ENCODE measurements around the gene OR56A3.
"Not testable (repeated sequence)": the region's sequence is repeated elsewhere in the genome, so short reads cannot be mapped to it uniquely, and the experiment has no call there.

OR56A3 gene, protein sequence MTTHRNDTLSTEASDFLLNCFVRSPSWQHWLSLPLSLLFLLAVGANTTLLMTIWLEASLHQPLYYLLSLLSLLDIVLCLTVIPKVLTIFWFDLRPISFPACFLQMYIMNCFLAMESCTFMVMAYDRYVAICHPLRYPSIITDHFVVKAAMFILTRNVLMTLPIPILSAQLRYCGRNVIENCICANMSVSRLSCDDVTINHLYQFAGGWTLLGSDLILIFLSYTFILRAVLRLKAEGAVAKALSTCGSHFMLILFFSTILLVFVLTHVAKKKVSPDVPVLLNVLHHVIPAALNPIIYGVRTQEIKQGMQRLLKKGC

DNA sequence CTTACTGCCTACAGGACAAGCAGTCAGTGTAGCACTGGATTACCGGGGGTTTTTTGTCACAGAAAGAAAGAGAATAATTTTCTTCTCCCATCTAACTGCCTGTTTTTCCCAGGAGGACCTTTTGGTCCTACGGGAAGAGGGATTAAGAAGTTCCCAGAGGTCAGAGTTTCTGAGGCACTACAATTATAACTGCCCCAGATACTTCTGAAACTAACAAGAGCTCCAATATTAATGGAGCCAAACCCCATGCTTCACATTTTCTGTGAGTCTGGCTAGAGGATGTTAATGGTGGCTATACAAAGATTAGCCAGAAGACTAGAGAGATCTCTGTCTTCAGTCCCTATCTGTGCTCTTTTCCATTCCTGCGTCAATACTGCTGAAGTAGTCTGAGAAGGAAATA, at the start of gene OR56A3:
TSS of gene OR56A3 (plus strand) at position 301 of the 400 bp plus-strand sequence. CDS start 5,096 bp downstream, outside the sequence.
- no peak for DNase-seq (ENCODE audit: low read depth in 2 of 2)

DNA sequence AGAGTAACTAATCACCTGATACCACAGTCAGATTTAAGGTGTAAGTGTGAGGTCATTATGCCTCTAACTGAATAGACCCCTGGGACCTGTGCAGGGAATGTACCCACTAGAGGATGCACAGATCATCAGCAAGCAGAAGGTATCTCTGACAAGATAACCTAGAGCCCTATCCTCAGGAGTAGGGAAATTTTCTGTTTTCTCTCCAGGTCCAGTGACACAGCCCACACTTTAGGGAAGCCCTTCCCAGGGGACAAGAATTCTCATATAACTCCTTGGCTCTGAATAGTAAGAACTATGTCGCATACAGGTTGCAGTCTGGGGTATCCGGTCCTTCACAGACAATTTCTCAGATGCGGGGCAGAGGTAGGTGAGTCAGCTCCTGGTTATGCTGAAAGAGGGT, 49.1 kb upstream of the OR56A3 start, which contains the start of gene OR52E5:
TSS of gene OR52E5 (plus strand) at position 301 of the 400 bp plus-strand sequence. CDS start 7,569 bp downstream, outside the sequence.
- DNase-seq (ENCODE audit: low read depth in 2 of 2): no peak

DNA sequence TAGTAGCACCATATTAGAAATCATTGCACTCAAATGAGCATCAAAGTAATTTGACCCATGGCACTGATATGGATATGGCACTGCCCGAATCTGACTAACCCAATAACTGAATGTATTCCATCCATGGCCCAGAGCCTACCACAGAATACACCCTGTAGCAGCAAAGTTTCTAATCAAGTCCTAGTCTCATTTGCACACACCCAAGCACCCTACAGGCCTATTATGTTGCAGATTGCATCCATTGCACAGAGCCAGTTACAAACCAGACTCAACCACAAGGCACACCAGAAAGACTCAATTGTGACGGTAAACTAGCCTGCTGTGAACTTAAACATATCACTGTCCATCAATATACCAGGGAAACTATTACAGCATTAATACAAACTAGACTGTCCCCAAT, 42.5 kb upstream of the OR56A3 start:
- no peak for DNase-seq (ENCODE audit: low read depth in 2 of 2)

DNA sequence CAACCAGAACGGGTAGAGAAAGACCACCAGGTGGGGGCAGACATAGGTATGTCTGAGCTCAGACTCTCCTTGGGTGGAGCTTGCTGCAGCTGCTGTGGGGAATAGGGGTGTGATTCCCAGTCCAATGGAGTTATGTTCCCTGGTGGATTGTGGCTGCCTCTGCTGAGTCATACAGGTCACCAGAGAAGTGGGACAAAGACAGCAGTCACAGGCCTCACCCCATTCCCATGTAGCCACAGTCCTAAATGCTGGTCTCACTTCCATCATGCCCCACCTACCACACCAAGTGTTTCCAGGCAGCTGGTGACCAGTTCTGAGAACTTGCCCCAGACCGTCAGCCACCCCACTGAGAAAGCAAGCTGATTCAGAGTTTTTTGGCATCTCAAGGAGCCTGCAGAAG, 31.5 kb upstream of the OR56A3 start:
- no peak for DNase-seq (ENCODE audit: low read depth in 2 of 2)

DNA sequence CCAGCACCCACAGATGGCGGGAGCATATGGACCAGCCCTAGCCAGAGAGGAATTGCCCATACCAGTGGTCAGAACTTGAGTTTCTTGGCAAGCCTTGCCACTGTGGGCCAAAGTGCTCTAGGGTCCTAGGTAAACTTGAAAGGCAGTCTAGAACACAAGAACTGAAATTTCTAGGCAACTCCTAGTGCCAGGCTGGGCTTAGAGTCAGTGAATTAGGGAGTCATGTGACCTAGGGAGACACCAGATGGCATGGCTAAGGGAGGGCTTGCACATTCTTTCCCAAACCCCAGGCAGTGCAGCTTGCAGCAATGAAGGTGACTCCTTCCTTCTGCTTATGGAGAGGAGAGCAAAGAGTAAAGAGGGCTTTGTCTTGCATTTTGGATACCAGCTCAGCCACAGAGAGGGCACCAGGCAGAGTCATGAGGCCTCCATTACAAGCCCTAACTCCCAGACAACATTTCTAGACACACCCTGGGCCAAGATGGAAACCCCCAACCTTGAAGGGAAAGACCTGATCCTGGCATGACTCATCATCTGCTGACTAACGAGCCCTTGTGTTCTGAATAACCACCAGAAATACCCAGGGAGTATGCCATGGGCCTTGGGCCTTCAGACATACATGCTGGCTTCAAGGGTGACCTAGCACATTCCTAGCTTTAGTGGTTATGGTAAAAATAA, 19.2 kb upstream of the OR56A3 start:
- DNase-seq (ENCODE audit: low read depth in 2 of 2): no peak

DNA sequence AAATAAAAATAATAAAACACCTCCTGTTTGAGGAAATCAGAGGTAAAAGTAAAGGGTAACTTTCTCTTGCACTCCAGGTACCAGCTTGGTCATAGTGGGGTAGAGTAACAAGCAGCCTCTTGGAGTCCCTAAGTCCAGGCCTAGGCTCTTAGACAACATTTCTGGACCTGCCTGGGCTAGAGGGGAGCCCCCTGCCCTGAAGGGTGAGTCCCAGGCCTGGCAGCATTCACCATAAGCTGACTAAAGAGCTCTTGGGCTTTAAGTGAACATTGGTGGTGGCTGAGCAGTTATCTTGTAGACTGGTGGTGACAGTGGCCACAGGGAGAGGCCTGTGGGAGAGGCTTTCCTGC, 18.6 kb upstream of the OR56A3 start:
- no peak for DNase-seq (ENCODE audit: low read depth in 2 of 2)

DNA sequence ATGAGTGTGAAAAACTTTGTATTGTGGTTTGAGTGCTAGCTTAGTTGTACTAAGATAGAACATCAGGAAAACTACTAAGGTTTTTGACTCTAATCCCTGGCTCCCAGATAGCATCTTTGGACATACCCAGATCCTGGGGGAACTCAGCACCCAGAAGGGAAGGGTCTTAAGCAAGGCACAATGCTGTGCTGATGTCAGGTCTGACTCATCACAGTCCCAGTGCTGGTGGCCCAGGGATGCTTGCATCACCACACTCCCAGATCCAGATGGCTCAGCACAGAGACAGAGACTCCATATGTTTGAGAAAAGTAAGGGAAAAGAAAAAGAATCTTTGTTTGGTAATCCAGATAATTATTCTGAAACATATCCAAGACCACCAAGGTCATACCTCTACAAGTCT, 18.3 kb upstream of the OR56A3 start:
- DNase-seq (ENCODE audit: low read depth in 2 of 2): no peak

DNA sequence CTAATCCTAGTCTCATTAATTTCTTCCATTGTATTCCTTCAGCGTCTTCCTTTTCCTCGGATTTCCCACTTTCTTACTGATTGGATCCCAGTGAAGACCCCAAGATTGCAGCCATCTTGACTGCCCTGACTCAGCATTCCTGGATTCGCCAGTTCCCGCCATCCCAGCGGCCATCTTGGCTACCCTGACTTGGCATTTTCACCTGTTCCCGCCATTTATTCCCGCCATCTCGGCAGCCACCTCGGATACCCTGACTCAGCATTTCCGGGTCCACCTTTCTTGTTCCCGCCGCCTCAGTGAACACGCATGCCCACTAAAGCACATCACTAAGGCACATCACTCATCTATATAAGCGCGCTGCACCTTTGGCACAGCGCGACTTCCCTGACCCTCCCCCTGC, 13.8 kb upstream of the OR56A3 start:
- no peak for DNase-seq (ENCODE audit: low read depth in 2 of 2)

DNA sequence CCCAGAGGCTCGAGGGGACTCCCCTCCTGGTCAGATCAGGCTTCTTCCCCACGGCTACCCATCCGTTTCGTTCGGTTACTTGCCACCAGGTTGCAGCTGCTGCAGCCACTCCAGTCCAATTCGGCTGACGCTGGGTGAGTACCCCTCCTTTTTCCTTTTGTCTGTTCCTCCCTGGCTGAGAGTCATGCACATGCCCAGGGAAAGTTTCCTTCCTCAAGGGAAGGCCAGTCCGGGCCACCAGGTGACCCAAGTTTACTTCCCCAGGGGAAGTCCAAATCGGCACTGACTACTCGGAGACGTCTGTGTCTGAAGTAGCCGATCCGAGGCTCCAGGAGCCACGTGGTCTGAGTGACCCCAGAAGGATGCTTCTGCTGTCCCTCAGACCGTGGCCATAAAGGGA, 13.2 kb upstream of the OR56A3 start:
- no peak for DNase-seq (ENCODE audit: low read depth in 2 of 2)

DNA sequence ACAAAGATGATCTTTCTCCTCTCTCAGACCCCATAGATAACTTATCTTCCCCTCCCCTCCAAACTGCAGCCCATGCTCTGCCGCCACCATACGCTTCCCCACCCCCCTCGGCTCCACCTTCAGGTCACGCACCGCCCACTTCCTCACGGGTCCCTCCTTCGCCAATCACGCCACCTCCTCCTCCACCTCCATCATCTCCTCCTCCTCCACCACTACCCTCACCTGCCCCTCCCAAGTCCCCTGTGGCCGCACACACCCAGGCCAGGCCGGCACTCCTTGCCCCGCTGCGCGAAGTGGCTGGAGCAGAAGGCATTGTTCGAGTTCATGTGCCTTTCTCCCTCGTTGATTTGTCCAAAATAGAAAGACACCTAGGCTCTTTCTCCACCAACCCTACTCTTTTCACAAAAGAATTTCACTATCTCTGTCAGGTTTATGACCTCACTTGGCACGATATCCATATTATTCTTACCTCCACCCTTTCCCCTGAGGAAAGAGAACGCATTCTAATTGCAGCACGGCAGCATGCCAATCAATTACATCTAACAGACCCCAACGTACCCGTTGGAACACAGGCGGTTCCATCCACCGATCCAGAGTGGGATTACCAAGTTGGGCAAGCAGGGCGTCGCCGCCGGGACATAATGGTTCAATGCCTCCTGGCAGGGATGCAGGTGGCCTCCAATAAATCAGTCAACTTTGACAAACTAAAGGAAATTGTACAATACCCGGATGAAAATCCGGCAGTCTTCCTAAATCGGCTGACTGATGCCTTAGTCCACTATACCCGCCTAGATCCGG, 12.3 kb upstream of the OR56A3 start:
- DNase-seq (ENCODE audit: low read depth in 2 of 2): no peak

DNA sequence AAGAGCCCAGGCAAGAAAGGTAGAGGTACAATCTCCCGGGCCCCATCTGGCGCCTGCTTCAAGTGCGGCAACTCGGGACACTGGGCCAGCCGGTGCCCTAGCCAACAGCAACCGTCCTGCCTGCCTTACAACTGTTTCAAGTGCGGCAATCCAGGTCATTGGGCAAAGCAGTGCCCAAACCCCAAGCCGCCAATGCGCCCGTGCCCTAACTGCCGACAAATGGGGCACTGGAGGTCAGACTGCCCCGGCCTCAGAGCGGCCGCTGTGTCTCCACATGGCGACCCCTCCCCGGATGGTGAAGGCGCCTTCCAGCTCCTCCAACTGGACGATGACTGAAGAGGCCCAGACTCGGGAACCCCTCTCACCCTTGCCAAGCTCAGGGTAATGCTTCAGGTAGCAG, 11.4 kb upstream of the OR56A3 start:
- DNase-seq (ENCODE audit: low read depth in 2 of 2): no peak

DNA sequence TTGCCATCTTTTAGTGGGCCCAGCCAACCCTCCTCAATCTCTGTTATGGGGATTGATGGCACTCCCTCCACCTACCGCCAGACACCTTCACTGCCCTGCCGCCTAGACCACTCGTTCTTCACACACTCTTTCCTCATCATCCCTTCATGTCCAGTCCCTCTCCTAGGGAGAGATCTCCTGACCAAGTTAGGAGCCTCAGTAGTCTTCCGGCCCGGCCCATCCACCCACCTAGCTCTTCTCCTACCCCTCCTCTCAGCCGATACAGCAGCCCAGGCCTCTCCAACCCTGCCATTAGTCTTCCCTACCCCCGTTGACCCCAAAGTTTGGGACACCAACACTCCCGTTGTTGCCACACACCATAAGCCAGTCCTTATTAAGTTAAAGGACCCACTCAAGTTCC, 11.0 kb upstream of the OR56A3 start:
- DNase-seq (ENCODE audit: low read depth in 2 of 2): no peak

DNA sequence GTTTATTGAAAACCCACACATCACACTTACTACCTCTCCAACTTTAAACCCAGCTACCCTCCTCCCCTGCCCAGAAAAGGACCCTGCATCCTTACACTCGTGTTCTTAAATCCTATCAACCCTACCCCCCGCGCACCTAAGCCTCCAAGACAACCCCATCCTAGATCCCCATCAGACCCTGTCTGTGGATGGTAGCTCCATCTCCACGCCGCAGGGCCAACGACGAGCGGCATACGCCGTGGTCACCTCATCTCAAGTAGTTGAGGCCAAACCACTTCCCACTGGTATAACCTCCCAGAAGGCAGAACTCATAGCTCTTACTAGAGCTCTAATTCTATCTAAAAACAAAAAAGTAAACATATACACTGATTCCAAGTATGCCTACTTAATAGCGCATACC, 9.4 kb upstream of the OR56A3 start:
- DNase-seq (ENCODE audit: low read depth in 2 of 2): no peak

DNA sequence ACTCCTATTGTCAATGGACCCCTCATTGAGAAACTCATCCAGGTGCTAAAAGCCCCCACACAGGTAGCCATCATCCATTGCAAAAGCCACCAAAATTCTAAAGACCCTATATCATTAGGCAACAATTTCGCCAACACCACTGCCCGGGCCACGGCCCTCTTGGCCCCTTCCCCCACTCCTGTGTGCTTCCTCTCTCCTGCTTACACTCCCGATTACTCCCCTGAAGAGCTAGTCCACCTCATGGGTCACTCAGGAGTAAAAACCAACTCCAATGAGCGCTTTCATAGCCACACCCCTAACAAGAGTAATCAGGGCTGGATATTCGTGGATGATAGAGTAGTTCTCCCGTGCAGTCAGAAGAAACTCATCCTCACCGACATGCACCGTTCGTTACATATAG, 8.9 kb upstream of the OR56A3 start:
- DNase-seq (ENCODE audit: low read depth in 2 of 2): no peak

DNA sequence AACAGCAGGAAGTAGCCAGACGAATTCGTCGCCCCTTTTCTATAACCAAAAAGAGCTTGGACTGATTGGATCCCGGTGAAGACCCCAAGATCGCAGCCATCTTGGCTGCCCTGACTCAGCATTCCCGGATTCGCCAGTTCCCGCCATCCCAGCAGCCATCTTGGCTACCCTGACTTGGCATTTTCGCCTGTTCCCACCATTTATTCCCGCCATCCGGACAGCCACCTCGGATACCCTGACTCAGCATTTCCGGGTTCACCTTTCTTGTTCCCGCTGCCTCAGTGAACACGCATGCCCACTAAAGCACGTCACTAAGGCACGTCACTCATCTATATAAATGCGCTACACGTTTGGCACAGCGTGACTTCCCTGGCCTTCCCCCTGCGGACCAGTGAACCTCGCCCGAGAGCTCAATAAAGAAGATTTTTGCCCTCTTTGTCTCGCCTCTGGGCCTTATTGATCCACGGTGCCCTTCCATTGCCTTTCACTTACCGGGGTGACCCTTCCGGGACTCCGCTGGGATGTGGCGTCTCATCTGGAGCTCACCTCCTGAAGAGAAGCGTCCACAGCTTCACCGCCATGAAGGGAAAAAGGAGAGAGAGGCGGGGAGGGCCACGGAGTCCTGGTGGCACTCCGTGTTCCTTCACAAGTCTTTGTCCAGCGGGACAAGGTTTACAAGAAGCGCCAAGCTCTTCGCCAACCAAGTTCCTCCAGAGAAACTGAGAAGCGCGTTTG, 4.0 kb upstream of the OR56A3 start:
- no peak for DNase-seq (ENCODE audit: low read depth in 2 of 2)

DNA sequence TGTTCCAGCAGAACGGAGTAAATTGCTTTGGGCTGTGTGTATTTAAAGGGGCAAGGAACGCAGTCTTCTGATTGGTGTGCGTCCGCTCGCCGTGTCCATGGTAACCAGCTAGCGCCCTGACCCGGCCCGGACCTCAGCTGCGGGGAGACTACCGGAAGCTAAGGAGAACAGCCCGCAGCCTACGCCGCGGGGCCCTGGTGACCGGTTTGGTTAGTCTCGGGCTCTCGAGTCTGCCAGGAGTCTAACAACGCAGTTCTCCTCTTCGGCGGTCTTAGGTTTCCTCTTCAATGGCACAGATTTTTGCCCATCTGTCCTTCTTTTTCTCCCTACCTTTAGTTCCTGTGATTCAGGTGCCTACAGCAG, 3.5 kb upstream of the OR56A3 start:
- no peak for DNase-seq (ENCODE audit: low read depth in 2 of 2)

DNA sequence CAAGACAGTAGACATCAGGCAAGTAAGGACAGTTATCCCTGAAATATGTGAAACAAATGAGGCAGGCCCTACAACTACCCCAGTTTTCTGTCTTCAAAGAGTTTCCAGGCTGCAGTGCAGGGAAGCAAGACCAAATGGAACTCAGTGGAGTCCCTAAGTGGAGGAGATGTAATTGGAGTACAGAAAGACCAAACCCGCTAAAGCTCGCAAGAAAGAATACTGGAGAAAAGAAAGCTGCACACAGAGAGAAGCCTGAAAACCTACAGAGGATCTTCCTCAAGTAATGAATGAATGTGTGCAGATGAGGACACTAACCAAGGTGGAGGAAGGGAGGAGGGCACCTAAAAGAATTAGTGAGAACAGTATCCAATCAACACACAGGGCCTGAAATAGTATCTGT, 1.3 kb upstream of the OR56A3 start:
- no peak for DNase-seq (ENCODE audit: low read depth in 2 of 2)

DNA sequence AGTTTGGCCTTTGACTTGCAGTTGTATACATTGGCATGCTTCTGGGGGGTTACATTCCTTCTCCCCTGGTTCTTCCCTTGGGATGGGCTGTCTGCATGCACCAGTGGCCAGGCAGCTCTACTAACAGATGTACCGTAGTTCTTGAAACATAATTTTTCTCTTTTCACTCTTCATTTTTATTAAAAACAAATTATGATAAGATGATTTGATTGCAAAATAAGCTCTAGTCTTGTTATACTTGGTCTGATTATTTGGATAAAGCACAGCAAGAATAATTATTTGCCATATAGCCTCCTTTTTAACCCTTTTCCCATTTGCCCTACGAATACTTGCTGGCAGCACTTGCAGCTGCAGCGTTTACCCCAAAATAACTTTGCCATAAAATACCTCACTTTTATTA, 13.5 kb downstream of the OR56A3 start:
- DNase-seq (ENCODE audit: low read depth in 2 of 2): no peak

DNA sequence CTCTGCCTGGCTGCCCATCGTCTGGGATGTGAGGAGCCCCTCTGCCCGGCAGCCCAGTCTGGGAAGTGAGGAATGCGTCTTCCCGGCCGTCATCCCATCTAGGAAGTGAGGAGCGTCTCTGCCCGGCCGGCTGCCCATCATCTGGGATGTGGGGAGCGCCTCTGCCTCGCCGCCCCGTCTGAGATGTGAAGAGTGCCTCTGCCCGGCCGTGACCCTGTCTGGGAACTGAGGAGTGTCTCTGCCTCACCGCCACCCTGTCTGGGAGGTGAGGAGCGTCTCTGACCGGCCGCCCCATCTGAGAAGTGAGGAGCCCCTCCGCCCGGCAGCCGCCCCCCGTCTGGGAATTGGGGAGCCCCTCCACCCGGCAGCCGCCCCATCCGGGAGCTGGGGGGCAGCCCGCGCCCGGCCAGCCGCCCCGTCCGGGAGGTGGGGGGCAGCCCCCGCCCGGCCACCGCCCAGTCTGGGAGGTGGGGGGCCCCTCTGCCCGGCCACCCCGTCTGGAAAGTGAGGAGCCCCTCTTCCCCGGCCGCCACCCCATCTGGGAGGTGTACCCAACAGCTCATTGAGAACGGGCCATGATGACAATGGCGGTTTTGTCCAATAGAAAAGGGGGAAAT, 18.8 kb downstream of the OR56A3 start:
- not testable (repeated sequence) for DNase-seq (ENCODE audit: low read depth in 2 of 2)

DNA sequence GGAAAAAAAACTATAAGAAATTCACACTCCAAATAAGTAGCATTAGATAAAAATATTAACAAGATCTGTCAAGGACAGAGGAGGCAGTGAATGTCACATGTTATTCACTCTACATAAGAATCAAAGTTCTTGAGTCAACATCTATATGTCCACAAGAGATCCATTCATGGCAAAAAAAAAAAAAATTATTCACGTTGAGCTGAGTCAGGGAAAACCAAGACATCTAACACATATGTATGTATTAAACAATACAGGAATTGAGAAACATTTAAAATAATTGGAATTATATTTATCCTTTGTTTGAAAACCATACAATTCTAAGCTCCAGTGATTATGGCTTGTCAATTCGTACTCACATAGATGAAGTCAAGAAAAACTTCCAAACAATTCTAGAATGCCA, 24.9 kb downstream of the OR56A3 start:
- DNase-seq (ENCODE audit: low read depth in 2 of 2): no peak

DNA sequence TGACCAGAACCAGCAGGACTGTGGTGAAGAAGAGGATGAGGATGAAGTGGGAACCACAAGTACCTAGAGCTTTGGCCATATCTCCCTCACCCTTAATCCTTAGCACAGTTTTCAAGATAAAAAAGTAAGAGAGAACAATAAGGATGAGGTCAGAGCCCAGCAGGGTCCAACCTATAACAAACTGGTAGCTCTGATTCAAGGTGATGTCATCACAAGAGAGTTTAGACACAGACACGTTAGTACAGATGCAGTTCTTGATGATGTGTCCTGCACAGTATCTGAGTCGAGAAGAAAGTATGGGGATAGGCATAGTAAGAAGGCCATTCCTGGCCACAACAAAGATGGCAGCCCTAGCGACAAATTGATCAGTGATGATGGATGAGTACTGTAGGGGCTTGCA, 25.7 kb downstream of the OR56A3 start:
- DNase-seq (ENCODE audit: low read depth in 2 of 2): no peak

DNA sequence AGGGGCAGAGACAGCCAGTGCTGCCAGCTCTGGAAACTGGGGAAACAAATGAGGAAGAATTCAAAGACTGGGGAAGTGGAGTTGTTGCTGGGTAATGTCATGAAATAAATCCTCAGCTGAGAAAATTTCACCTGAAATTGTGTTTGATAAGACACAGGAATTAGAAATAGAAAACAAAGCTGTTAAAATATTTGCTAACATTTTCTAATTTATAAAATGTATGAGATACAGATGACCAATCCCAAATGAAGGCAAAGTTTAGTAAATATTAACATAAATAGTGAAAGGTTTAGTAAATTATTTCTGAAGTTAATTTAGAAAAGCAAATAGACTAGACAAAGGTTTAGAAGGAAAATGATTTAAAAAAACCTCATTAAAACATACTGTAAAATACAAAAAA, 26.3 kb downstream of the OR56A3 start, which contains the start of gene OR56A5:
TSS of gene OR56A5 (minus strand) at position 101 of the 400 bp plus-strand sequence. CDS start at position 101, 0 bp downstream.
- DNase-seq (ENCODE audit: low read depth in 2 of 2): no peak

Measured in stimulated activated CD4-positive, alpha-beta T cell treated with anti-CD3 and anti-CD28 coated beads, Interleukin-1b, Interleukin-23, amount 100 ng/mL, for 4 hours (primary cell).